Measurements from ENCODE around the gene ID2.

DNA sequence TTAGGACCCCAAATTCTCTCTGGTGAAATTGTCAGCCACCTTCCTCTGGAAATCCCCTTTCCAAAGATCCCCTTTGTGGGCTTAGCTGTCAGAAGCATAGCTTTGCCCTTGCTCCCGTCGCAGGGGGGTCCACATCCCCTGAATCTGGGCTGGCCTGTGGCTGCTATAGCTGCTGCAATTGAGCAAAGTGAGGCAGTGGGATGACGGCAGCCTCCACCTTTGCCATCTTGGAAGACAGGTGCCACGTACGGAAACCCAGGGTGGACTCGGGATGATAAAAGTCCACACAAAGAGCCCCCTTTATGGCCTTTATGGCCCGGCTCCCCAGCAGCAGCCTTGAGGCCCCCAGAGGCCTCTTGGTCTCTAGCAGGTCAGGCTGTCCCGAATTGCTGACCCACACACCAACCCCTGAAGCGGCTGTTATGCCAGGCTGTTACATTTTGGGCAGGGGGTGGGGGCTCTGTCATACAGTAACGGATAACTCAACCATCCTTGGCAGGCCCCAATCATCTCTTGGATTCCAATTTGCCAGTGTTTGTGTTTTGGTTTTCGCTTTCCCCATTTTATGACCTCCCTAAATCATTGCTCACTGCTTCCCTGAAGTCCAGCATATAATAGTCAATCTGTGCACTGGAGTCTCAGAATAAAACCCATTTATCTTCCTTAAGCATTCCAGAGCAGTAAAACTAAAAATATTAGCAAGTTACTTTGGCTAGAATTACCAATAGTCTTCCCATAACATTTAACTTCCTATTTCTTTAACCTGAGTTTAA is 33.2 kb upstream of the ID2 start:
- TF ChIP-seq, protein P1, sequence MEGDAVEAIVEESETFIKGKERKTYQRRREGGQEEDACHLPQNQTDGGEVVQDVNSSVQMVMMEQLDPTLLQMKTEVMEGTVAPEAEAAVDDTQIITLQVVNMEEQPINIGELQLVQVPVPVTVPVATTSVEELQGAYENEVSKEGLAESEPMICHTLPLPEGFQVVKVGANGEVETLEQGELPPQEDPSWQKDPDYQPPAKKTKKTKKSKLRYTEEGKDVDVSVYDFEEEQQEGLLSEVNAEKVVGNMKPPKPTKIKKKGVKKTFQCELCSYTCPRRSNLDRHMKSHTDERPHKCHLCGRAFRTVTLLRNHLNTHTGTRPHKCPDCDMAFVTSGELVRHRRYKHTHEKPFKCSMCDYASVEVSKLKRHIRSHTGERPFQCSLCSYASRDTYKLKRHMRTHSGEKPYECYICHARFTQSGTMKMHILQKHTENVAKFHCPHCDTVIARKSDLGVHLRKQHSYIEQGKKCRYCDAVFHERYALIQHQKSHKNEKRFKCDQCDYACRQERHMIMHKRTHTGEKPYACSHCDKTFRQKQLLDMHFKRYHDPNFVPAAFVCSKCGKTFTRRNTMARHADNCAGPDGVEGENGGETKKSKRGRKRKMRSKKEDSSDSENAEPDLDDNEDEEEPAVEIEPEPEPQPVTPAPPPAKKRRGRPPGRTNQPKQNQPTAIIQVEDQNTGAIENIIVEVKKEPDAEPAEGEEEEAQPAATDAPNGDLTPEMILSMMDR (IDR thresholded peaks at IDR 0.05), result no peak
- TF ChIP-seq ZFX (IDR thresholded peaks at IDR 0.05; ENCODE audit: borderline replicate concordance), result no peak

Data from 22Rv1 (cell line).